Measurements from ENCODE around the gene TBCD. TPM values are rescaled to one million over a fixed set of nuclear protein-coding genes. Genes with fewer than 3 reads are reported as not detected.

The TBCD gene
- total RNA-seq, 2 donors from 2014 or later: 38.9 to 74.8 TPM

- intact Hi-C loops (cut with DNase I): no loop called here
- Histone ChIP-seq H3K36me3 (replicated peaks in 1 of 2; ENCODE audit: insufficient read depth in 1 of 2, low read depth in 2 of 2) (no peaks in the 10 kb centered on the region), H3K27me3 (no peaks in the 10 kb centered on the region), H3K4me3 (no peak overlapping the region), H3K9me3 (no peaks in the 10 kb centered on the region), H3K4me1 (peaks cover 11% of the 10 kb centered on the region), H3K27ac (no peak overlapping the region)
- no peak for DNase-seq
- 61 to 77% methylated on average over 9 to 12 of the region's 12 CpGs for WGBS, 2 donors
- TF ChIP-seq POLR2A (IDR thresholded peaks at IDR 0.05): no peak
- no peak for TF ChIP-seq CTCF (IDR thresholded peaks at IDR 0.05)
- no peak for ATAC-seq
These were observed 218.2 kb downstream of the TBCD start for GRCh38 chr17:82970067-82970466.

- no peak overlapping the region for H3K4me3 ChIP-seq
- H3K9me3 ChIP-seq: no peaks in the 10 kb centered on the region
- DNase-seq (no peak), ATAC-seq (no peak)
- peaks cover 11% of the 10 kb centered on the region for H3K4me1 ChIP-seq
- no peaks in the 10 kb centered on the region for H3K27me3 ChIP-seq
- H3K27ac ChIP-seq: no peak overlapping the region
- intact Hi-C loops (cut with DNase I): no loop called here
- H3K36me3 ChIP-seq (replicated peaks in 1 of 2; ENCODE audit: insufficient read depth in 1 of 2, low read depth in 2 of 2): no peaks in the 10 kb centered on the region
- 89 to 94% methylated on average over 43 to 45 of the region's 46 CpGs for WGBS, 2 donors
- no peak for TF ChIP-seq POLR2A (IDR thresholded peaks at IDR 0.05)
- TF ChIP-seq CTCF (IDR thresholded peaks at IDR 0.05): no peak
These were observed 219.1 kb downstream of the TBCD start for GRCh38 chr17:82970818-82971590.

- intact Hi-C loops (cut with DNase I): no loop called here
- DNase-seq (no peak), ATAC-seq (no peak)
- TF ChIP-seq POLR2A (IDR thresholded peaks at IDR 0.05) (no peak), CTCF (IDR thresholded peaks at IDR 0.05) (no peak)
- H3K4me1 ChIP-seq: peaks cover 11% of the 10 kb centered on the region
- H3K27ac ChIP-seq: no peak overlapping the region
- no peak overlapping the region for H3K4me3 ChIP-seq
- H3K9me3 ChIP-seq: no peaks in the 10 kb centered on the region
- WGBS, 2 donors: 74 to 86% methylated on average over 15 to 16 of the region's 17 CpGs
- H3K27me3 ChIP-seq: no peaks in the 10 kb centered on the region
- no peaks in the 10 kb centered on the region for H3K36me3 ChIP-seq (replicated peaks in 1 of 2; ENCODE audit: insufficient read depth in 1 of 2, low read depth in 2 of 2)
These were observed 221.0 kb downstream of the TBCD start for GRCh38 chr17:82972836-82973372.

- ATAC-seq (peak; percentile 7), DNase-seq (no peak)
- H3K36me3 ChIP-seq (replicated peaks in 1 of 2; ENCODE audit: insufficient read depth in 1 of 2, low read depth in 2 of 2): no peaks in the 10 kb centered on the region
- TF ChIP-seq CTCF (IDR thresholded peaks at IDR 0.05) (no peak), POLR2A (IDR thresholded peaks at IDR 0.05) (no peak)
- H3K27ac ChIP-seq: peak overlapping the region in 2 of 4 donors; percentile 45 to 73
- intact Hi-C loops (cut with DNase I): no loop called here
- peaks cover 11% of the 10 kb centered on the region for H3K4me1 ChIP-seq
- 88 to 90% methylated on average over 12 to 31 of the region's 31 CpGs for WGBS, 2 donors
- no peaks in the 10 kb centered on the region for H3K27me3 ChIP-seq
- no peak overlapping the region for H3K4me3 ChIP-seq
- no peaks in the 10 kb centered on the region for H3K9me3 ChIP-seq
These were observed 221.7 kb downstream of the TBCD start for GRCh38 chr17:82973456-82974135.
